ENCODE results near the gene UBE2F. TPM values are rescaled to one million over a fixed set of nuclear protein-coding genes. Genes with fewer than 3 reads are reported as not detected.

Gene UBE2F
- total and polyA plus RNA-seq, 2 of the 4 experiments (the other 2 are of a cell fraction): 44.6 to 59.8 TPM

- WGBS, 2 experiments (ENCODE audit: extremely low coverage in 2 of 2, insufficient read length in 1 of 2): 100% methylated on average over 2 of the region's 3 CpGs; no CpG with 5 or more reads in 1 of the 2 experiments
Measured at GRCh38 chr2:237987268-237987667, 20.5 kb downstream of the UBE2F start.

More at GRCh38 chr2:237987268-237987667, 20.5 kb downstream of the UBE2F start:
- Histone ChIP-seq H3K23ac (ENCODE audit: low read depth, low read length) (no peak overlapping the region), H3K4ac (ENCODE audit: low read depth, low read length) (no peak overlapping the region), H3K4me3 (ENCODE audit: insufficient read depth, low read depth, low read length) (no peak overlapping the region), H2AK5ac (ENCODE audit: low read depth, low read length) (no peak overlapping the region), H3K27ac (ENCODE audit: insufficient read depth, low read length) (no peak overlapping the region), H3K36me3 (ENCODE audit: control insufficient read depth, insufficient read depth, low read length) (peaks cover 8% of the 10 kb centered on the region), H4K8ac (ENCODE audit: low read depth in 2 of 2, low read length in 2 of 2) (no peak overlapping the region), H3K9me3 (ENCODE audit: control insufficient read depth, insufficient read depth, low read length) (peaks cover 2% of the 10 kb centered on the region; the same call in 1 of the 2 replicates), H3K14ac (replicated peaks; ENCODE audit: low read depth, low read length) (no peak overlapping the region), H3K9me1 (ENCODE audit: insufficient read depth, low read length) (peaks cover 7% of the 10 kb centered on the region; the same call in 1 of the 2 replicates), H2BK20ac (ENCODE audit: low read depth, low read length) (no peak overlapping the region), H3K56ac (ENCODE audit: extremely low read depth, insufficient read depth, low read length) (no peak overlapping the region), H4K91ac (ENCODE audit: insufficient read depth, low read depth, low read length) (no peak overlapping the region), H2AK9ac (replicated peaks; ENCODE audit: low read depth, low read length, poor library complexity) (peak overlapping the region; percentile 35), H2BK15ac (ENCODE audit: low read depth, low read length) (no peak overlapping the region), H3K4me1 (ENCODE audit: control insufficient read depth, insufficient read depth, low read length) (no peaks in the 10 kb centered on the region), H3K4me2 (ENCODE audit: low read depth, low read length) (no peak overlapping the region), H2BK5ac (ENCODE audit: low read depth, low read length, poor library complexity, severe bottlenecking) (no peak overlapping the region), H4K5ac (ENCODE audit: low read depth, low read length) (no peak overlapping the region), H3K9ac (ENCODE audit: low read depth, low read length) (no peak overlapping the region), H3K18ac (ENCODE audit: low read depth, low read length) (no peak overlapping the region), H2AFZ (replicated peaks; ENCODE audit: low read length, poor library complexity) (no peak overlapping the region), H3K79me1 (ENCODE audit: low read depth in 1 of 2, low read length in 2 of 2) (peaks cover 23 to 46% of the 10 kb centered on the region in 2 experiments), H2BK120ac (ENCODE audit: low read depth, low read length) (no peak overlapping the region), H4K20me1 (ENCODE audit: insufficient read depth, low read length) (peaks cover 33% of the 10 kb centered on the region), H3K27me3 (ENCODE audit: control insufficient read depth, insufficient read depth, low read length) (no peaks in the 10 kb centered on the region)
- in situ Hi-C loops (cut with MboI; ENCODE audit: low sequenced_read_pairs) (no loop called here), dilution Hi-C loops (cut with HindIII; ENCODE audit: low sequenced_read_pairs, unreplicated experiment) (no loop called here), intact Hi-C loops (cut with micrococcal nuclease) (loop anchor here (2.0 kb wide), 1 partner anchor 14 kb away; no protein-coding TSS in a partner anchor)
- CTCF ChIA-PET: interaction anchor here (0.6 to 0.8 kb wide), 3 partner anchors 9 to 276 kb away, joined by 3 to 5 read pairs (median 4); no protein-coding TSS in a partner anchor
- no peak for DNase-seq
- BruUV-seq (replicated peaks): no TSS peak
- ATAC-seq (ENCODE audit: low read depth): no peak
- POLR2A ChIA-PET (ENCODE audit: unreplicated experiment): no interaction called here
- TF ChIP-seq RAD21 (IDR thresholded peaks at IDR 0.05; ENCODE audit: low read length): 0 out of 2 replicates have a peak, but pooled peaks have one; percentile 5
- no peak for TF ChIP-seq FOS (IDR thresholded peaks at IDR 0.05; ENCODE audit: low read depth, low read length)
